Measurements from ENCODE around the gene RNF115.

DNA sequence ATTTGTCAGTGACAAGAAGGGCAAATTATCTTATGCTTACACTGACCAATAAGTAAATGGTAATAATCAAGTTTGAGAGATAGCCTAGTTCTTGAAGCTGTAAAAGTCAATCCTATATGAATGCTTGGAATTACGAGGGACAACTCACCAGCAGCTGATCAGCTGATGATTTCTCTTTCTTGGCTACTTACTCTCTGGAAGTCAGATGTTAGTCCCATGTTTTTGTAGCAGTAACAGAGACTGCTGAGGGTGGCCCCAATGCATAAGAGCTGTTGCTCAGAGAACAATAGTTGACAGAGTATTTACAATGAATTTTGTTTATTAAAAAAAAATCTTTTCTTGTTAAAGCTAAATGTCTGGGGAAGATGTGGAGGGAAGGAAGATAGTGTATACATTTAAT lies 65.3 kb downstream of the RNF115 start:
- TF ChIP-seq, protein P1, sequence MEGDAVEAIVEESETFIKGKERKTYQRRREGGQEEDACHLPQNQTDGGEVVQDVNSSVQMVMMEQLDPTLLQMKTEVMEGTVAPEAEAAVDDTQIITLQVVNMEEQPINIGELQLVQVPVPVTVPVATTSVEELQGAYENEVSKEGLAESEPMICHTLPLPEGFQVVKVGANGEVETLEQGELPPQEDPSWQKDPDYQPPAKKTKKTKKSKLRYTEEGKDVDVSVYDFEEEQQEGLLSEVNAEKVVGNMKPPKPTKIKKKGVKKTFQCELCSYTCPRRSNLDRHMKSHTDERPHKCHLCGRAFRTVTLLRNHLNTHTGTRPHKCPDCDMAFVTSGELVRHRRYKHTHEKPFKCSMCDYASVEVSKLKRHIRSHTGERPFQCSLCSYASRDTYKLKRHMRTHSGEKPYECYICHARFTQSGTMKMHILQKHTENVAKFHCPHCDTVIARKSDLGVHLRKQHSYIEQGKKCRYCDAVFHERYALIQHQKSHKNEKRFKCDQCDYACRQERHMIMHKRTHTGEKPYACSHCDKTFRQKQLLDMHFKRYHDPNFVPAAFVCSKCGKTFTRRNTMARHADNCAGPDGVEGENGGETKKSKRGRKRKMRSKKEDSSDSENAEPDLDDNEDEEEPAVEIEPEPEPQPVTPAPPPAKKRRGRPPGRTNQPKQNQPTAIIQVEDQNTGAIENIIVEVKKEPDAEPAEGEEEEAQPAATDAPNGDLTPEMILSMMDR (IDR thresholded peaks at IDR 0.05; ENCODE audit: borderline replicate concordance, extremely low read depth, low read length, poor library complexity, severe bottlenecking): no peak
- no peak for TF ChIP-seq EZH2 (IDR thresholded peaks at IDR 0.05; ENCODE audit: borderline replicate concordance, low read depth, low read length, severe bottlenecking)

Measured in DND-41 (cell line).